Spinal cord (tissue), 10 donors: ENCODE results near the gene GMPR. TPM values are rescaled to one million over a fixed set of nuclear protein-coding genes. Genes with fewer than 3 reads are reported as not detected.
"Not testable (repeated sequence)": the region's sequence is repeated elsewhere in the genome, so short reads cannot be mapped to it uniquely, and the experiment has no call there.

Experiments used
- DNase-seq, 6 donors: peaks; one replicate each; pipeline versions ENCODE4 v3.0.0 to v3.0.0-alpha.2; 2013 to 2015; ENCODE audit warnings: low spot score in 6 of 6, low read depth in 4 of 6
- H3K27ac ChIP-seq: one replicate; pipeline ENCODE4 v1.5.1; 2013; ENCODE audit warnings: low read depth, low read length, control low read depth
- H3K27me3 ChIP-seq: one replicate; pipeline ENCODE4 v1.6.1; 2013; ENCODE audit warnings: low read length; ENCODE audit not compliant: control insufficient read depth, insufficient read depth
- H3K36me3 ChIP-seq: one replicate; pipeline ENCODE4 v1.6.1; 2013; ENCODE audit warnings: low read length; ENCODE audit not compliant: control insufficient read depth, insufficient read depth
- H3K4me1 ChIP-seq: one replicate; pipeline ENCODE4 v1.6.1; 2013; ENCODE audit warnings: low read length; ENCODE audit not compliant: control insufficient read depth, insufficient read depth
- H3K4me3 ChIP-seq: one replicate; pipeline ENCODE4 v1.5.1; 2013; ENCODE audit warnings: low read depth, low read length, control low read depth
- H3K9me3 ChIP-seq: one replicate; pipeline ENCODE4 v1.6.1; 2013; ENCODE audit warnings: low read length; ENCODE audit not compliant: control insufficient read depth, insufficient read depth
- WGBS: methylation state at CpG from one replicate; pipeline ENCODE4 v1.1.5; 2013; ENCODE audit warnings: missing lambda C conversion rate; ENCODE audit not compliant: insufficient coverage; 5-methylcytosine and 5-hydroxymethylcytosine counted together
- polyA plus RNA-seq, 2 donors: library from polyadenylated mRNA; unstranded; fragments of 120-200 nt; gene quantifications; one replicate each; pipeline ENCODE4 v1.2.1, GENCODE V29; 2013; ENCODE audit not compliant: insufficient read length in 2 of 2
- total RNA-seq, 2 donors: library from RNA; depleted of rRNA in 1 of 2; stranded (reverse); fragments of 120-200 nt in 1 of 2; fragments of >200 nt in 1 of 2; gene quantifications; one replicate each; pipeline versions ENCODE4 v1.2.3 to v1.2.4, GENCODE V29; 2013 to 2014
- donor health status: healthy.

The GMPR gene
- total and polyA plus RNA-seq, 4 donors = 16.7 to 39.4 (median 35.5) TPM

DNA sequence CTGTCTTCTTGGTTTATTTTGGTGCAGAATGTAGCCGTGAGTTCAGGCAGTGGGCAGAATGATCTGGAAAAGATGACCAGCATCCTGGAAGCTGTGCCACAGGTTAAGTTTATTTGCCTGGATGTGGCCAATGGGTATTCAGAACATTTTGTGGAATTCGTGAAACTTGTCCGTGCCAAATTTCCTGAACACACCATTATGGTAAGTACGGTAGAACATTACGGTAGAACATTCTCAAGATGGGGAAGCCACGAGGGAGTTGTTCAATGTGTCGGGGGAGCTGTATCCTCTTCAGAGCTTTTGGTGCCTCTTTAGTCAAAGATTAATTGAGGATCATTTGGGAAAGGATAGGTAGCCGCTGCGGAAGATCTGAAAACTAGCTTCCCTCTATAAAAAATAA is 16.1 kb downstream of the GMPR start:
- Histone ChIP-seq H3K27ac (no peak overlapping the region), H3K4me3 (no peak overlapping the region), H3K9me3 (no peaks in the 10 kb centered on the region), H3K36me3 (no peaks in the 10 kb centered on the region), H3K27me3 (peaks cover 2% of the 10 kb centered on the region), H3K4me1 (peaks cover 22% of the 10 kb centered on the region)
- 97% methylated on average over 3 of the region's 9 CpGs for WGBS
- DNase-seq = no peak

DNA sequence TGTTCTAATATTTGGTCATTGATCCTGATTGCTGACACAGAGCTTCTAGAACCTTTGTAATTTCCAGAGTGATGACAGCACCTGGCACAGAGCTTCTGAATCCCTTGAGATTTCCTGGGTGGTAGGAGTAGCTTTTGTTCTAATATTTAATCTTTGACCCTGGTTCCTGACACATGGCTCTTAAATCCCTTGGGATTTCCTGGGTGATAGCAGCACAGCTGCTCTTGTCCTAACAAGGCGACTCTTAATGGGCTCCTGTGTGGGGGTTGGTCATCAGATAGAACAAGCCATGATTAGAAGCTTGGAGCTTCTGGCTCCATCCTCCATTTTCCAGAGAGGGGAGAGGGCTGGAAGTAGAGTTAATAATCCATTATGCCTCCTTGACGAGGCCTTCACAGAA is 18.4 kb downstream of the GMPR start:
- 84% methylated on average over 2 of the region's 2 CpGs for WGBS
- Histone ChIP-seq H3K4me1 (peaks cover 13% of the 10 kb centered on the region), H3K27me3 (peaks cover 2% of the 10 kb centered on the region), H3K27ac (no peak overlapping the region), H3K36me3 (no peaks in the 10 kb centered on the region), H3K9me3 (no peaks in the 10 kb centered on the region), H3K4me3 (no peak overlapping the region)
- DNase-seq = no peak

DNA sequence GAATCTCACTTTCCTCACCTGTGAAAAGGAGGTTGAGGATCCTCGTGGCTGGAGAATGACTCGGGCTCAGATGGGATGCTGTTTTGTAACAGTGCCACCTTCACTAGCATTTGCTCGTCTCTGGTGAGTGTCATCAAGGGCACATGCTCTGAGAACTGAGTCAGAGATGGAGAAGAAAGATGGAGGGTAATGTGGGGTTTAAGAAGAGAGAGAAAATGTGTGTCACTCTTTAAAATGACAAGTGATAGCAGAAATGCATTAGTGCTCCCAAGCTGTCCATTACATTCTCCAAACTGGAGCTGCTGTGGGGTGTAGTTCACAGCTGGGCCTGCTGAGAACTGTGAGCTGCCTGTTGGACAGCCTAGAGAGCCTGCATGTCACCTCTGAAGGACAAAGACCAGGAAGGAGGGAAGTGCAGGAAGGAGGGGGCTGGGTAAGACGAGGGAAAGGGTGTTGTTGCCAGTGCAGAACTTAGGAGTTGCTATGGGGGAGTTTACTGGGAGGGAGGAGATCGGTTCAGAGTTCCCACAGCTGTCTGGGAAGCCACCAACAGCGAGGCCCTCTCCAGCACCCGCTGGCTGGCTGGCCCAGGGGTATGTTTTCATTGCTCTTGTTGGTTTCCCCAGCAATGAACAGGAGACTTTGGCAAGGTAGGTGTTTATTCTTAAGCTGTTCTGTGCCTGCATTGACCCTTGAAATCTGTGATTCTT is 19.8 kb downstream of the GMPR start:
- Histone ChIP-seq H3K36me3 (no peaks in the 10 kb centered on the region), H3K4me3 (no peak overlapping the region), H3K27ac (peak overlapping the region; percentile 77), H3K9me3 (no peaks in the 10 kb centered on the region), H3K27me3 (peaks cover 2% of the 10 kb centered on the region), H3K4me1 (peaks cover 13% of the 10 kb centered on the region)
- 48% methylated on average over 7 of the region's 7 CpGs for WGBS
- peak in 3 of 6 donors; percentile 42 to 82 (median 45) for DNase-seq

DNA sequence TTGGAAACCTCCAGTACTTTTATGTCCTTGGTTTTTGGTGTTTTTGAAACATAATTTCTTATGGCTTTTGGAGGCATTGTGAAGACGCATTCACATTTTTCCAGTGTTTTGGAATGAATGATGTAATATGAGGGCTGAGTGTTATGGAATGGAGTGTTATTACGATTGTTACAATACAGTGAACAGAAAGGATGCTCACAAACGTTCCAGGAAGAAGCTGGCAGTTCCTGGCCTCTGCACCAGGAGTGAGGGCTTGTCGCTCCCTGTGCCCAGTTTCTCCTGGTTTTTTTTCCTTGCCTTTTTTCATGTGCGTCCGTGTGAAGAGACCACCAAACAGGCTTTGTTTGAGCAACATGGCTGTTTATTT is 20.3 kb downstream of the GMPR start:
- WGBS = 43% methylated on average over 4 of the region's 6 CpGs
- Histone ChIP-seq H3K9me3 (no peaks in the 10 kb centered on the region), H3K4me3 (no peak overlapping the region), H3K4me1 (peaks cover 13% of the 10 kb centered on the region), H3K27ac (peak overlapping the region; percentile 77), H3K27me3 (no peaks in the 10 kb centered on the region), H3K36me3 (no peaks in the 10 kb centered on the region)
- DNase-seq = no peak

DNA sequence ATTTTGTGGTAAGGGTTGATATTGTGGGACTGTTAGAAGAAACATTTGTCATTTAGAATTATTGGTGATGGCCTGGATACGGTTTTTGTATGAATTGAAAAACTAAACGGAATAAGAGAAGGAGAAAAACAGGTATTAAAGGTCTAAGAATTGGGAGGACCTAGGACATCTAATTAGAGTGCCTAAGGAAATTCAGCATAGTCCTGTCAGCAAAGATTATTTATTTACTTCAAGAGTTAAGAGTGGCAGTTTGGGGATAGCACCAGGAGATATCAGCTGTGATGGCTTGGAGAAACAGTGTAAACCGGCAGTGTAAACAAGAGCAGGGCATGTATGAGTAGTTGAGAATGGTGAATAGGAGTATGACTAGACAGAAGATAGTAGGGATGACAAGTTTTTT is 21.2 kb downstream of the GMPR start:
- not testable (repeated sequence) for H3K27me3 ChIP-seq, H3K27ac ChIP-seq, DNase-seq, H3K4me3 ChIP-seq, H3K9me3 ChIP-seq, H3K36me3 ChIP-seq
- H3K4me1 ChIP-seq = peaks cover 13% of the 10 kb centered on the region
- WGBS = no CpG with 5 or more reads among the region's 3 CpGs

DNA sequence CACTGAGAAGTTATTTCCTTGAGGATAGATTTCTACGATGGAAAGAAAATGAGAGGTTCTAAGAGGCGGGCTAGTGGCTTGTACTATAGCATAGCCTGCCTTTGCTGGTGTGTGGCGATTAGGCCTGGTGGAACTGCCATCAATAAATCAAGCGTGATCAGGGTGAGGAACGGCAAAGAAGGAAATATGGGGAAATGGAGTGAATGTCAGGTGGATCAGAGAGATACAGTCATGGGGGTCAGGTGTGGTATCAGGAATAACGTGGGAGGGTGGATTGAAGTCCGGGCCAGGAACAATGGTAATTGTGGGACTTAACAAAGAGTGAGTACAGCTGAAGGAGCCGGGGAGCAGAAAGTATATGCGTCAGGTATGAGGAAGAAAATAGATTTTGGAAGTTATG is 22.2 kb downstream of the GMPR start:
- H3K4me1 ChIP-seq = peaks cover 13% of the 10 kb centered on the region
- H3K36me3 ChIP-seq, H3K27me3 ChIP-seq, DNase-seq, H3K27ac ChIP-seq, H3K4me3 ChIP-seq, H3K9me3 ChIP-seq: not testable (repeated sequence)
- WGBS = 73% methylated on average over 5 of the region's 9 CpGs

DNA sequence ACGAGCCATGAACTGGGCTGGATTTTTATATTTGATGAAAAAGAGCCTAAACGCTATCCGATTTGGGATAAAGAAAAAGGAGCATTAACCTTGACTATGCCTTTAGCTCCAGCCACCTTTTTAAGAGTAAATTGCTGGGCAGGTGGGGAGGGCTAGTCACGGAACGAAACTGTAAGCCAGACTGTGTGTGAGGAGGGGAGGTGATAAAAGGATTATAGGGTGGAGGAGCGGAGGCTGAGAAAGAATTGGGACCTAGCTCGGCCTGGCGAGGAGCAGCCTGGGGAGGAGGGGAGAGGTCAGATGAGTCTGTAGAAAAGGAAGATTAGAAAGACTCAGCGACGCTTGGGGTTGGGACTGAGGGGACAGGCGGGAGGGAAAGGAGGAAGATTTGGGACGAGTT is 24.4 kb downstream of the GMPR start:
- not testable (repeated sequence) for H3K9me3 ChIP-seq, H3K36me3 ChIP-seq, H3K27ac ChIP-seq, H3K4me3 ChIP-seq, DNase-seq, H3K27me3 ChIP-seq
- H3K4me1 ChIP-seq = peaks cover 12% of the 10 kb centered on the region
- 78% methylated on average over 9 of the region's 12 CpGs for WGBS

DNA sequence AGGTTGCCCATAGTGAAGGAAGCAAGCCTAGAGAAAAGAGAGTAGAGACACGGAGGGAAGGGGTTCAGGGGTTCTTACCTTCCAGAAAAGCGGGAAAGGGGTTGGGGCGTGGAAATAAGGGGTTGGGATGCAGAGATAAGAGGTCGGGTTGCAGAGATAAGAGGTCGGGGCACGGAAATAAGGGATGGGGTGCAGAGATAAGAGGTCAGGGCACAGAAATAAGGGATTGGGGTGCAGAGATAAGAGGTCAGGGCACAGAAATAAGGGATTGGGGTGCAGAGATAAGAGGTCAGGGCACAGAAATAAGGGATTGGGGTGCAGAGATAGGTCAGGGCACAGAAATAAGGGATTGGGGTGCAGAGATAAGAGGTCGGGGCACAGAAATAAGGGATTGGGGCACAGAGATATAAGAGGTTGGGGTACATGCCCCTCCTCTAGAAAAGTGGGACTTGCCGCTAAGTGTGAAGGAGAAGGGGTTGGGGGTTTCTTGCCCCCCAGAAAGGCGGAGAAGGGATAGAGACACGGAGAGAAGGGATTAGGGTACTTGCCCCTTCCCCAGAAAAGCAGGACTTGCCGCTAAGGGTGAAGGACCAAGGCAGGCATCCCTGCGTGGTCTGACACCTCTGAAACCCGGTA is 25.2 kb downstream of the GMPR start:
- H3K4me3 ChIP-seq, H3K27me3 ChIP-seq, H3K4me1 ChIP-seq, DNase-seq, H3K9me3 ChIP-seq, H3K27ac ChIP-seq, H3K36me3 ChIP-seq: not testable (repeated sequence)
- 92% methylated on average over 13 of the region's 13 CpGs for WGBS

DNA sequence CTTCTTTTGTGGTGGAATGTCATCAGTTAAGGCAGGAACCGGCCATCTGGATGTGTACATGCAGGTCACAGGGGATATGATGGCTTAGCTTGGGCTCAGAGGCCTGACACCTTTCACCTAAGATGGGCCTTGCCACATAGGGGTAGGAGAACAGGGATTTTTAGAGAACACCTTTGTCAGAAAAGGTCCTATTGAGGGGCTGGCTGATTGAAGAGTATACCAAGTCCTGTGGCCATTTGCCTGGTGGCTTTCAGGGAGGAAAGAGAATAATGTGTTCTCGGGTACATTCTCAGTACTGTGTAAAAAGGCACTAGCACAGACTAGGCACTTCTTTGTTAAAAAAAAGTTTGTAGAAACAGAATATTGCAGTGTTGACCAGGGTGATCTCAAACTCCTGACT is 26.4 kb downstream of the GMPR start:
- no peak for DNase-seq
- H3K36me3 ChIP-seq = no peaks in the 10 kb centered on the region
- H3K27ac ChIP-seq = no peak overlapping the region
- H3K4me1 ChIP-seq = no peaks in the 10 kb centered on the region
- no peak overlapping the region for H3K4me3 ChIP-seq
- H3K9me3 ChIP-seq = no peaks in the 10 kb centered on the region
- no peaks in the 10 kb centered on the region for H3K27me3 ChIP-seq
- 80% methylated on average over 1 of the region's 2 CpGs for WGBS
